HG03521 (cell line): ENCODE measurements around the gene SFXN2.
"Not testable (repeated sequence)": the region's sequence is repeated elsewhere in the genome, so short reads cannot be mapped to it uniquely, and the experiment has no call there.

Source experiments
- ATAC-seq: cut with Tn5 transposase; IDR thresholded peaks from one replicate; pipeline ENCODE4 v1.9.1; 2021; ENCODE audit warnings: mild to moderate bottlenecking, moderate library complexity; ENCODE audit not compliant: unreplicated experiment

The SFXN2 gene

DNA sequence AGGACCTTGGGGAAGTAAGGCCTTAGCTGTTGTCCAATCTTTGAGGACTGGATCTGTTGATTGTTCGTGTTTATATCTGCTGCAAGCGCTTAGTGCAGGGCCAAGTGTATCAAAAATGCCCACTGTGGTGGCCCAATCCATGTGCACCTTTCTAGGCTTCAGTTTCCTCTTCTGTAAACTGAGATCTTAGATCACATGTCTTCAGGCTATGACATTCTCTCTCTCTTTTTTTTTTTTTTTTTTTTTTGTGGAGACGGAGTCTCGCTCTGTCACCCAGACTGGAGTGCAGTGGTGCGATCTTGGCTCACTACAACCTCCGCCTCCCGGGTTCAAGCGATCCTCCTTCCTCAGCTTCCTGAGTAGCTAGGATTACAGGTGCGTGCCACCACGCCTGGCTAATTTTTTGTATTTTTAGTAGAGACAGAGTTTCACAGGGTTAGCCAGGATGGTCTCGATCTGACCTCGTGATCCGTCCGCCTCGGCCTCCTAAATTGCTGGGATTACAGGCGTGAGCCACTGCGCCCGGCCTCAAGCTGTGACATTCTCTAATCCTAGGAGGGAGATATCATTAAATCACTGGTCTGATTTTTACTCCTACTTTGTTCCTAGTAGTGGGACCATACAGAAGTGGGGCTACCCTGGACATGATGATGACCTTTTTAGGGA lies 2.6 kb downstream of the SFXN2 start:
- not testable (repeated sequence) for ATAC-seq

DNA sequence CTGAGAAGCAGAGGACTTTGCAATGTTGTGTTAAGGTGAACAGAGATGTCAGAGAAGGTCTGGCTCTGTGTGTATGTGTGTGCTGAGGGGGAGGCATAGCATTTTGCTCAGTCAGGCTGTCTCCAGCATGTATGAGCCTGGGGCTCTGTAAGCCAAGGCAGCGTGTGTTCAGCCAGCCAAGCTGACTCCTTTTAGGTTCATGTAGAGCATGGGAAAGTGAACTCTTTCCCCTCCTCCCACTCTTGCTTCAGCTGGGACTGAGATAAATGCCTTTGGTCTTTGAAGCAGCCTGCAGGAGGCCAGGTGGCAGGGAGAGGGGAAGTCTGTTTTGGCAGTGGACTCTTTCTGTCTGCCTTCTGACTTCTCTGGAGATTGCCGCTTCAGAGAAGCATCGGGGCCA lies 3.8 kb downstream of the SFXN2 start:
- no peak for ATAC-seq

DNA sequence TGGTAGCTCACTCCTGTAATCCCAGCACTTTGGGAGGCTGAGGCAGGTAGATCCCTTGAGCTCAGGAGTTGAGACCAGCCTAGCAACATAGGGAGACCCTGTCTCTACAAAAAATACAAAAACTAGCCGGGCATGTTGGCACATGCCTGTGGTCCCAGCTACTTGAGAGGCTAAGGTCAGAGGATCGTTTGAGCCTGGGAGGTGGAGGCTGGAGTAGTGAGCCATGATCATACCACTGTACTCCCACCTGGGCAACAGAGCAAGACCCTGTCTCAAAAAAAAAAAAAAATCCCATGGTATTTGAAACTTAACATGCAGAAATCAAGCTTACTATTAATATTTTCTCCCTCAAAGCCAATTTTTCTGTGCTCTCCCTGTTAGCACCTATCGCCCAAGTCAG lies 5.9 kb downstream of the SFXN2 start:
- ATAC-seq, result no peak

DNA sequence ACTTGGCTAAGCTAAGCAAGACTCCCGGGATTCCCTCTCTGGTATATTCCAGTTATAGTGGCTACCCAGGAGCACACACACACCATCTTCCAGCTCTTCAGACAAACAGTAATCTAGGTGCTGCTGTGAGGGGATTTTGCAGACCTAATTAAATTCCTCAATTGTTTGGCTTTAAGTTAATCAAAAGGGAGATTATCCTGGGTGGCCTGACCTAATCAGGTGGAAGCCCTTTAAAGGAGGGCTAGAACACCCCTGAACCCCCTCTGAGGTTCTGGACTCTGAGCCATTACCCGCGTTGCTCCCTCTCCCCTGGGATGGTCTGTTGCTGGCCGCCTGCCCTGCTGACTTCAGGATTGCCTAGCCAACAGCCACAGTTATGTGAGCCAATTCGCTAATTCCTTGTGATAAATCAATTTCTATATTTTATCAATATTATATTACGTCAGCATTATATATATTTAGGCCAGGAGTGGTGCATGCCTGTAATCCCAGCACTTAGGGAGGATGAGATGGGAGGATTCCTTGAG lies 6.4 kb downstream of the SFXN2 start:
- ATAC-seq, result no peak

DNA sequence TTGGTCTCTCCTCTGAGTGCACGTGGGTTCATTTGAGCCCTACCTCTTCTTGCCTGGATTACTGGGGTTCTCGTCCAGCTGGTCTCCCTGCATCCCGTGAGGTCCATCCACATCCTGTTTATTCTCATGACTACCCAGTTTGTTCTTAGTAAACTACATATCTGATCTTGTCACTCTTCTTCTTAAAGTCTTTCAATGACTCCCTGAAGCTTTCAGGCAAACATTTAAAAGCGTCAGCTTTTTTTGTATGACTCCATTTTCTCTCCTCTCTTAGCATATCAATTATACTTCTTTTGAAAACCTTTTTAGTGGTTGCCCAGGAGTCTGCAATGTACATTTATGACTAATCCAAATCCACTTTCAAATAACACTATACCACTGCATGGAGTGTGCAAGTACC lies 7.5 kb downstream of the SFXN2 start:
- no peak for ATAC-seq

DNA sequence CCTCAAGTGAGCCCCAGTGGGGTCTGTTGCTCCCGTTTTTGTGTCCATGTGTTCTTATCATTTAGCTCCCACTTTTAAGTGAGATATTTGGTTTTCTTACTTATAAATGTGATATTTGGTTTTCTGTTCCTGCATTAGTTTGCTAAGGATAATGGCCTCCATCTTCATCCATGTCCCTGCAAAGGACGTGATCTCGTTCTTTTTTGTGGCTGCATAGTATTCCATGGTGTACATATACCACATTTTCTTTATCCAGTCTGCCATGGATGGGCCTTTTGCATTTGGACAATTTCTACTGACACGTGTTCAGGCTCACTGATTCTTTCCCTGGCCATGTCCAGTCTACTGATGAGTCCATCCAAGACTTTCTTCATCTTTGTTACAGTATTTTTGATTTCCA lies 9.6 kb downstream of the SFXN2 start:
- ATAC-seq, result no peak

DNA sequence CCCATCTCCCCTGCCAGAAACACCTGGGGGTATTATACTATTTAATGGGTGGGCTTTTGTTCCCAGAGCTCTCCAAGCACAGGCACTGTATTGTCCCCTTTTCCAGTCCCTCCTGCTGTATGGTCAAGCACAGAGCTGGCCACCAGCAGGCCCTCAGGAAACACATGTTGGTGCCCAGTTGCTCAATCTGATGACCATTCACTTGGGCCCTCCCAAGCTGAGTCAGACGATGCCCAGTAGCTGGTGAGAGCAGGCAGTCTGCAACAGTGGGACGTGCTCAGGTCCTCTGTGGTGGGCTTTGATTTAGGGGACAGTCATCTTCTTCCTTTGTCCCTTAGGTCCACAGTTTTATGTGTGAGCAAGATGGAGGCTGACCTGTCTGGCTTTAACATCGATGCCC lies 11.8 kb downstream of the SFXN2 start:
- no peak for ATAC-seq

DNA sequence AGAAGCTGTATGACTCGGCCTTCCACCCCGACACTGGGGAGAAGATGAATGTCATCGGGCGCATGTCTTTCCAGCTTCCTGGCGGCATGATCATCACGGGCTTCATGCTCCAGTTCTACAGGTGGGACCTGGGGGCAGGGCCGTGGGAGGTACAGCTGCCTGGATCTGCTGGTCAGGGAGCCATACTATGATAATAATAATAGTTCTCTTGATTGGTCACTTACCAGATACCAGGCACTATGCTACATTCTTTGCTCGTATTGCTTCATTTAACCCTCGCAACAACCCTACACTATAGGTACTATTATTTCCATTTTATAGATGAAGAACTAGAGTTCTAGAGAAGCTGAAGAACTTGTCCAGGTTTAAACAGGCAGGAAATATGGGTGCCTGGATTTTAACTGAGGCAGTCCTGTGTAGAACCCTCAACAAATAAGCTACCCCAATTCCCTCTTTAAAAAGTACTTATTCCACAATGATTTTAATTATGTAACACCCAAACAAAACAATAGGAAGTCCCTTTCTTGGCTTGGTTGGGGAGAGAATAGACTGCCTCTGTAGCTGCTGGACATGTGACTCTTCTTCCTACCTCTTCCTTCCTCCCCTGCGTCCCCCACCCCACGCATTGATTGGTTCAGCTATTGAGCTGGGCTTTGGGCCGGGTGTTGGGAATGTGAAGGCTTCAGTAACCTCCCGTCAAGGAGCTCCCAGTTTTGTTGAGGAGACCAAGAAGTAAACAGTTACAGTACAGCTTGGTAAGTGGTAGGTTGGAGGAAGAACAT lies 12.8 kb downstream of the SFXN2 start:
- no peak for ATAC-seq

DNA sequence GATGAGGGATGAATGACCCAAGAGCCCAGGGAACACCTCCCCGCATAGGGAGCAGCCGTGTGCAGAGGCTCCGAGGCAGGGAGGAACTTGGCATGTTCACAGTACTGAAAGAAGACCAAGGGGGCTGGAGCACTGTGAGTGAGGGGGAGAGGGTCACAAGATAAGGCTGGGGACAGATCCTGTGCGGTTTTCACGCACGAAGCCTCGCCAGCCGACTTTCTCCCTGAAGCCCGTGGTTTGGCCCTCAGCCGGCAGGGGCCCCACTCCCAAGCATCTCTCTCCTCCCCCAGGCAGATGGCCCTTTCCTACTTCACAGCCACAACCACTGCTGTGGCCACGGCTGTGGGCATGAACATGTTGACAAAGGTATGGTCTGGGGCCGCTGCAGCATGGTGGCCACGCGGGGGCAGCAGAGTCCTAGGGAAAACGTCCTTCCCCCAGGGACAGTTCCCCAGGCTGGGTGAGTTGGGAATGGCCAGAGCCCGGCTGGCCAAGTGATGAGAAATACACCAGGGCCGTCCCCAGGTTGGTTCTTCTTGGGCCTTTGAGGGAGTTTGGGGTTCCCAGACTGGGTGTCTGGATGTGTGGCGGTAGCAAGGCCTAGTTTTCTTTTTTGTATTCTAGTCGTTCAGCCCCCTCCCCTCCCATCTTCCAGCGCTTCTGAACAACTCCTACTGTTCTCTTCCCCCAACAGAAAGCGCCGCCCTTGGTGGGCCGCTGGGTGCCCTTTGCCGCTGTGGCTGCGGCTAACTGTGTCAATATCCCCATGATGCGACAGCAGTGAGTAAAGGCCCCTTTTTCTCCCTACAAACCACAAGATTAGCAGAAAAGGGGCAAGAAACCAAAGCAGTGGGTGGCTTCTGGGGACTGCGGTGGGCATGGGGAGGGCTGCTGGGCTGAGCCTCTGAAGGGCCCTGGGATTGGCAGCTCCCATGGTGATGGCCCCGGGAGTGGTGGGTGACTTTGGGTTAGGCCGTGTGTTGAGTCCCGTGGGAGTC lies 14.9 kb downstream of the SFXN2 start:
- no peak for ATAC-seq

DNA sequence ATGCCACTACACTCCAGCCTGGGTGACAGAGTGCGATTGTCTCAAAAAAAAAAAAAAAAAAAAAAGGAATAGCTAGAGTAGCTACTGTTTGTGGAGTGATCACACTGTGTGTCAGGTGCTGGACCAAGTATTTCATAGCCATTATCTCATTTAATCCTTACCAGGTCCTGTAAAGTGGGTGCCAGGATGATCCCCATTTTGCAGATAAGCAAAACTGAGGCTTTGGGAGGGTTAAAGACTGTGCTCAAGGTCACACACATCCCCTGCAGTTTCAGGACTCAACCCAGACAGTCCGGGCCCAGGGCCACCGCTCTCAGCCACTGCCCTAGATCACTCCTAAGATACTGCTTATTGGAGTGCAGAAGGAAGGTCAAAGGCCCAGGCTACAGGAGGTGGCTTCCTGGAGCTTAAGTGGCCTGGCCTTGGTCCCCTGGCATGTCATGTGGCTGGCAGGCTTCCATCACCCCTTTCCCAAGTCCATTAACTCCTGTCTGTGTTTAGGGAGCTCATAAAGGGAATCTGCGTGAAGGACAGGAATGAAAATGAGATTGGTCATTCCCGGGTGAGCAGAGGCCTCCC lies 16.9 kb downstream of the SFXN2 start:
- no peak for ATAC-seq

DNA sequence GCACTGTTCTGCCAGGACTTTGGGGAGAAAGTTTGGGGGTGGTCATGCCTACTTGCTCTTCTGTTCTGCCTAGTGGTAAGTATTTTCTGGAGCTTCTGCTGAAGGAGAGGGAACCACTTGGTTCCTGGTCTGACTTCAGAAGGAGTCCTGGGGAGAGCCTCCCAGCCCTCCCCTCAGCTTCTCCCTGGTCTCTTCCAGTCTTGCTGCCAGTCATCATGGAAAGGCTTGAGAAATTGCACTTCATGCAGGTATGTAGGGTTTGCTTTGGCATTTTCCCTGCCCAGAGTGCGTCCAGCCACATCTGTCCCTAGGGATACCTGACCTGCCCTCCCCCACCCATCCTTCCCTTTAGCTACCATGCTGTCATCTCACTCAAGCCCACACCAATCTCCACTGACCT lies 18.2 kb downstream of the SFXN2 start:
- ATAC-seq, result no peak

DNA sequence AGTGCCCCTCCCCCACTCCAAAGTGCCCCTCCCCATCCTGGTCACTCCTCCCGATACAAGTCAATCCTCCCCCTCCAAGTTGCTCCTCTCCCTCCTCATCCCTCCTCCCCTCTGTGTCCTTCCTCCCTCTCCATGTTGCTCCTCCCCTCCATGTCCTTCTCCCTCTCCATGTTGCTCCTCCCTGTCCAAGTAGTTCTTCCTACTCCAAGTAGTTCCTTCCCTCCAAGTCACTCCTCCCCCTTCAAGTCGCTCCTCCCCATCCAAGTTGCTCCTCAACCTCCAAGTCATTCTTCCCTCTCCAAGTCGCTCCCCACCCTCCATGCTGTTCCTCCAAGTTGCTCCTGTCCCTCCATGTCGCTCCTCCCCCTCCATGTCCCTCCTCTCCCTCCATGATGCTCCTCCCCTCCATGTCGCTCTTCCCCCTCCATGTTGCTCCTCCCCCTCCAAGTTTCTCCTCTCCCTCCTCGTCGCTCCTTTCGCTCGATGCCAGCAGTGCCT lies 20.7 kb downstream of the SFXN2 start:
- no peak for ATAC-seq

DNA sequence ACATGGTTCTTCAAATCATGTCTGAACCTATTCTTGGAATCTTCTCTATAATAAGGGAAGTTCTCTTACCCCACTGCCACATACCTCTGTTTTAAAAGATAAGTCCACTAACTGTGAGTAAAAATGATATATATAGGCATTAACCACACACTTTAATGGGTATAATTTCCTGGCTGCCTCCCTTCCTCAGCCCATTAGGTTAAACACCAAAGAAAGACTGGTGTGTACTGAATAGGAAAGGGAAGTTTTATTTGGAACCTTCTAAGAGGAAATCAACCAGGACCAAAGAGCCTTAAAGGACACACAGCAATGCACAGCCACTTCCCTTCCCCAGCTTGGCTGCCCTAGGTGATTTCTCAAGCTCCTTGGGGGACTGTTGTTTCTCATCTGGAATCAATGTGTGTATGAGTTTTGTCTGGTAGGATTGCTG lies 24.3 kb downstream of the SFXN2 start:
- no peak for ATAC-seq

DNA sequence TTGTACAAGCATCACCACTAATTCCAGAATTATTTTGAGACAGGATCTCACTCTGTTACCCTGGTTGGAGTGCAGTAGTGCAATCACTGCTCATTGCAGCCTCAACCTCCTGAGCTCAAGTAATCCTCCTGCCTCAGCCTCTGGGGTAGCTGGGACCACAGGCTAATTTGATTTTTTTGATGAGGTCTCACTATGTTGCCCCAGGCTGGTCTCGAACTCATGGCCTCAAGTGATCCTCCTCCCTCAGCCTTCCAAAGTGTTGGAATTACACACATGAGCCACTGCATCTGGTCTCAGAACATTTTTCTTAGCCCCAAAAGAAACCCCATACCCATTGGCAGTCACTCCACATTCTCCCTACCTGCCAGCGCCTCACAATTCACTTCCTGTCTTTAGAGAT lies 25.8 kb downstream of the SFXN2 start:
- ATAC-seq, result no peak

DNA sequence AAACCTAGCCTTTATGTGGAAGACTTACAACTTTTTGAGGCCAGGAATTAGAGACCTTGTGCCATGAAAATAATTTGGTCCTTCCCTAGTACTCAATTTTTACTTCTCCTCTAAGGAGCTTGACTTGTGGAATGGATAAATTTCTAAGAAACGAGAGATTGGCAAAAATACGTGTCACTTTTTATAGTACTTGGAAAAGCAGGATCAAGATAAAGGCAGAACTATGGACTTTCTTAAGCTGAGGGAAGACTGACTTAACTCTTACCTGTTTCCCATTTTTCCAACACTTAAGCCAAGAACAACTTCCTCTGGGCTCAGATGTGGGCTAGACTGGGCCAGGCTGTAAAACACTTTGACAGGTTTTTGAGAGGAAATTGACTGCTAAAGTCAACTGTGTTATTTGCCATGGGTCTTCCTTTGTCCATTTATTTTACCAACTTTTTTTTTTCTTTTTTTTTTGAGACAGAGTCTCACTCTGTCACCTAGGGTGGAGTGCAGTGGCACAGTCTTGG lies 27.3 kb downstream of the SFXN2 start:
- no peak for ATAC-seq

DNA sequence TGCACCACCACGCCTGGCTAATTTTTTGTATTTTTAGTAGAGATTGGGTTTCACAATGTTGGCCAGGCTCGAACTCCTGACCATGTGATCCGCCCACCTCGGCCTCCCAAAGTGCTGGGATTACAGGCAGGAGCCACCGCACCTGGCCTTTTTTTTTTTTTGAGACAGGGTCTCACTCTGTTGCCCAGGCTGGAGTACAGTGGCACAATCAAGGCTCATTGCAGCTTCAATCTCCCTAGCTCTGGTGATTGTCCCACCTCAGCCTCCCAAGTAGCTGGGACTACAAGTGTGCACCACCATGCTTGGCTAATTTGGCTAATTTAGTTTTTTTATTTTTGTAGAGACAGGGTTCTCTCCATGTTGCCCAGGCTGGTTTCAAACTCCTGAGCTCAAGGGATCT lies 27.9 kb downstream of the SFXN2 start:
- not testable (repeated sequence) for ATAC-seq

DNA sequence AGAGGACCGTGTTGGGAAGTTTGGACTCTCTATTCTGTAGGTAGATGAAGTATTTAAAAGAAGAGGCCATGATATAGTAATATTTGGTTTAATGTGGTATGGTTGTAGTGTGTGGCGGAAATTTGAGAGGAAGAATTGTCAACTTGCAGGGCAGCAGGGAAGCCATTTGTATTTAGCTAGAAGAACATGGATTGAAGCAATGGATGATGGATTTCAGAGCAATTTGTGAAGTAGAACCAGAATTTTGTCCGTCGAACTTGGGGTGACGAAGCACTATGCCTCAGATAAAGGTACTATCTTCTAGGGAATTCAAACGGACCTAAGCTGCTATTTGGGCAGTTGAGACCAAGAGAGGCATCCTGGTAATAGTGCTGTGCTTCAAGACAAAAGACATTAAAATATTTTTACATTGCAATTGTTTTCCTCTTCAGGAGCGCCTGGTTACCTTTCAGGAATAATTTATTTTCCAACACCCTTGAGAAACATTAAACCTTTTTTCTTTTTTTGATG lies 28.7 kb downstream of the SFXN2 start:
- ATAC-seq, result no peak

DNA sequence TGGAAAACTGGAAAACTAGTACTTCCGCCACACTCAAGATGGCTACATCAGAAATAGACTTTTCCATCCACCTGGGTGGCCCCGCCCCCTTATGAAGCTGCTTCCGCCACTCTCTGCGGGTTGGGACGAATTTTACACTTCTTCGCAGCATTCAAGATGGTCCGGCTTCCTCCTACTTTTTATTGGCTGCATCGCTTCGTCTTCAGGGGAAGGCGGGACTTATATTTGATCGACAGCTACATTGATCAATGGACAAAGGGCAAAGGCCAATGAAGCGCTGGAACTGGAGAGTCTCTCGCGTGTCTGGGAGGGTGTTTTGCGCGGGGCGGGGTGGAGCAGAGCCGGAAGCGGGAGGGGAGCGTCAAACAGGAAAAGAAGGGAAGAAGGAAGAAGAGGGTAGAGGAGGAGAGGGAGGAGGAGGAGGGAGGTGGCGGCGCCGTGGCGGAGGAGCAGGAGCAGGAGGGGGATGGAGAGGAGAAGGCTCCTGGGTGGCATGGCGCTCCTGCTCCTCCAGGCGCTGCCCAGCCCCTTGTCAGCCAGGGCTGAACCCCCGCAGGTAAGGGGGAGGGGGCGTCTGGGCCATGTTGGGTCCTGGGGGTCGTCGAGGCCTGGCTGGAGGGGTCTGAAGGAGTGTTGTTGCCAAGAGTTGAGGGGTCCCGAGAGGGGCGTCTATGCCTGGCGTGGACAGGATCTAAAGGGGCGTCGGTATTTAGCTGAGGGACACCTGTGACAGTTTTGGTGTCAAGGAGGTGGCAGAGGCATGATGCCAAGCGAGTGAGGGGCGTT lies 29.3 kb downstream of the SFXN2 start, which contains the start of gene WBP1L:
WBP1L (plus strand) TSS at position 361 of the 786 bp plus-strand sequence; CDS start at position 467, 106 bp downstream.
- peak; percentile 98 for ATAC-seq

DNA sequence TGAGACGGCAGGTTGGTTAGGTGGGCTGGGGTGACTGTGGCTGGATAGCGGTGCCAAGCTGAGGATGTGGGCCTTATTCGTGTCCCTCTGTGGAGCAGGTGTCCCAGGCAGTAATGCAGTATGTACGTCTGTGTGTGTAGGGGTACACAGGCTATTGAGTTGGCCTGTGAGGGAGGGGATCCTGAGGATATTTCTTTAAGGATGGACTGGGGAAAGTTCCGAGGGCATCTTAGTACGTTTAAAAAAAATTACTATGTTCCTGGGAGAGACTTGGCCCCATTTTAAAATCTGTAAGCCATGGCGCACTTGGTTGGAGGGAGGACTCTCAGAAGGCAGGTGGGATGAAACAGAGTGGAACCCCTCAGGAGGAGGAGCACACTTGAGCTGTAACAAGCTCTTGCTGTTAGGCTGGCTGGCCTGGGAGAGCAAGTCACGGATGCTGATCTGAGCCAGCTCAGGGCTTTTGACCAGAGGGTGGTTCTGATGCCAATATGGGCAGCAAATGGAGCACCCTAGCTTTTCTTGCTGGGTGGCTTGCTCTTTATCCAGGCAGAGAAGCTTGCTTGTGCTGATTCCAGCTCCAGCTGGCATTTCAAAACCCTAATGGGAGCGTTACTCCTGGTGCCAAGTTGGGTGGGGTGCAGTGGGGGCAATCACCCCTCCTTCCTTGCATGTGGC lies 30.1 kb downstream of the SFXN2 start:
- peak; percentile 2 for ATAC-seq
